ENCODE measurements around the gene NAV3. TPM values are rescaled to one million over a fixed set of nuclear protein-coding genes. Genes with fewer than 3 reads are reported as not detected.

NAV3 gene
- total RNA-seq, 2 donors from 2014 or later, result 9.0 to 12.6 TPM

GRCh38 chr12:78164154-78164553, 333.5 kb downstream of the NAV3 start:
- Histone ChIP-seq H3K36me3 (no peaks in the 10 kb centered on the region), H3K27ac (no peak overlapping the region), H3K4me1 (replicated peaks) (no peaks in the 10 kb centered on the region), H3K4me3 (no peak overlapping the region), H3K27me3 (replicated peaks; ENCODE audit: insufficient read depth) (no peaks in the 10 kb centered on the region), H3K9me3 (no peaks in the 10 kb centered on the region)
- 98% methylated on average over 1 of the region's 1 CpG for WGBS
- intact Hi-C loops (cut with DNase I), result no loop called here
- no peak for TF ChIP-seq CTCF (IDR thresholded peaks at IDR 0.05)
- no peak for TF ChIP-seq POLR2A (IDR thresholded peaks at IDR 0.05)
- no peak for TF ChIP-seq POLR2AphosphoS5 (IDR thresholded peaks at IDR 0.05)
- DNase-seq (ENCODE audit: low spot score), result no peak

- intact Hi-C loops (cut with DNase I), result no loop called here
- no peak for DNase-seq (ENCODE audit: low spot score)
- Histone ChIP-seq H3K4me1 (replicated peaks) (no peaks in the 10 kb centered on the region), H3K27me3 (replicated peaks; ENCODE audit: insufficient read depth) (no peaks in the 10 kb centered on the region), H3K9me3 (no peaks in the 10 kb centered on the region), H3K27ac (no peak overlapping the region), H3K36me3 (no peaks in the 10 kb centered on the region), H3K4me3 (no peak overlapping the region)
- no peak for TF ChIP-seq POLR2AphosphoS5 (IDR thresholded peaks at IDR 0.05)
- TF ChIP-seq CTCF (IDR thresholded peaks at IDR 0.05), result no peak
- TF ChIP-seq POLR2A (IDR thresholded peaks at IDR 0.05), result no peak
- 49% methylated on average over 3 of the region's 3 CpGs for WGBS
Observed at GRCh38 chr12:78167510-78167909, 336.8 kb downstream of the NAV3 start.

GRCh38 chr12:78171061-78171460, 340.4 kb downstream of the NAV3 start:
- TF ChIP-seq CTCF (IDR thresholded peaks at IDR 0.05) (no peak), POLR2A (IDR thresholded peaks at IDR 0.05) (no peak), POLR2AphosphoS5 (IDR thresholded peaks at IDR 0.05) (no peak)
- no peak for DNase-seq (ENCODE audit: low spot score)
- intact Hi-C loops (cut with DNase I), result no loop called here
- Histone ChIP-seq H3K4me3 (no peak overlapping the region), H3K4me1 (replicated peaks) (no peaks in the 10 kb centered on the region), H3K27me3 (replicated peaks; ENCODE audit: insufficient read depth) (no peaks in the 10 kb centered on the region), H3K36me3 (no peaks in the 10 kb centered on the region), H3K27ac (no peak overlapping the region), H3K9me3 (no peaks in the 10 kb centered on the region)
- WGBS, result 71% methylated on average over 1 of the region's 1 CpG

- Histone ChIP-seq H3K36me3 (no peaks in the 10 kb centered on the region), H3K27ac (no peak overlapping the region), H3K4me1 (replicated peaks) (no peaks in the 10 kb centered on the region), H3K9me3 (no peaks in the 10 kb centered on the region), H3K4me3 (no peak overlapping the region), H3K27me3 (replicated peaks; ENCODE audit: insufficient read depth) (no peaks in the 10 kb centered on the region)
- no peak for DNase-seq (ENCODE audit: low spot score)
- no peak for TF ChIP-seq POLR2AphosphoS5 (IDR thresholded peaks at IDR 0.05)
- TF ChIP-seq CTCF (IDR thresholded peaks at IDR 0.05), result no peak
- no peak for TF ChIP-seq POLR2A (IDR thresholded peaks at IDR 0.05)
- 85% methylated on average over 4 of the region's 4 CpGs for WGBS
- intact Hi-C loops (cut with DNase I), result no loop called here
Observed at GRCh38 chr12:78176643-78177042, 345.9 kb downstream of the NAV3 start.

- H3K4me3 ChIP-seq, result no peak overlapping the region
- no peak overlapping the region for H3K27ac ChIP-seq
- no peaks in the 10 kb centered on the region for H3K4me1 ChIP-seq (replicated peaks)
- intact Hi-C loops (cut with DNase I), result no loop called here
- TF ChIP-seq CTCF (IDR thresholded peaks at IDR 0.05) (no peak), POLR2AphosphoS5 (IDR thresholded peaks at IDR 0.05) (no peak), POLR2A (IDR thresholded peaks at IDR 0.05) (no peak)
- 93% methylated on average over 3 of the region's 3 CpGs for WGBS
- no peaks in the 10 kb centered on the region for H3K27me3 ChIP-seq (replicated peaks; ENCODE audit: insufficient read depth)
- no peak for DNase-seq (ENCODE audit: low spot score)
- no peaks in the 10 kb centered on the region for H3K36me3 ChIP-seq
- no peaks in the 10 kb centered on the region for H3K9me3 ChIP-seq
Observed at GRCh38 chr12:78177298-78177697, 346.6 kb downstream of the NAV3 start.

All from prostate gland (tissue), 2 donors.